Duodenal mucosa (tissue), 2 donors: Measurements from ENCODE around the gene GALNT17.

Source experiments
- H3K27ac ChIP-seq: one replicate; pipeline ENCODE4 v1.7.0; 2013; ENCODE audit warnings: low read depth, low read length
- H3K27me3 ChIP-seq, 2 donors: one replicate each; pipeline ENCODE4 v1.7.0; 2013; ENCODE audit warnings: low read length in 2 of 2, control low read depth in 1 of 2; ENCODE audit not compliant: insufficient read depth in 2 of 2, control insufficient read depth in 1 of 2
- H3K36me3 ChIP-seq, 2 donors: one replicate each; pipeline ENCODE4 v1.7.0; 2013; ENCODE audit warnings: low read length in 2 of 2, control low read depth in 1 of 2; ENCODE audit not compliant: insufficient read depth in 2 of 2, control insufficient read depth in 1 of 2
- H3K4me1 ChIP-seq, 2 donors: one replicate each; pipeline ENCODE4 v1.7.0; 2013; ENCODE audit warnings: low read length in 2 of 2, control low read depth in 1 of 2; ENCODE audit not compliant: insufficient read depth in 2 of 2, control insufficient read depth in 1 of 2
- H3K4me3 ChIP-seq, 2 donors: one replicate each; pipeline ENCODE4 v1.7.0; 2013; ENCODE audit warnings: low read length in 2 of 2, low read depth in 1 of 2
- H3K9ac ChIP-seq, 2 donors: one replicate each; pipeline ENCODE4 v1.7.0; 2013; ENCODE audit warnings: low read length in 2 of 2, low read depth in 1 of 2
- H3K9me3 ChIP-seq, 2 donors: one replicate each; pipeline ENCODE4 v1.7.0; 2013; ENCODE audit warnings: low read length in 2 of 2, control low read depth in 1 of 2; ENCODE audit not compliant: control insufficient read depth in 1 of 2

Gene GALNT17

GRCh38 chr7:71322201-71322600 lies 190.3 kb downstream of the GALNT17 start:
- Histone ChIP-seq H3K9ac (no peak overlapping the region), H3K4me1 (no peaks in the 10 kb centered on the region), H3K9me3 (peaks cover 6 to 24% of the 10 kb centered on the region in 2 donors), H3K36me3 (no peaks in the 10 kb centered on the region), H3K4me3 (no peak overlapping the region), H3K27me3 (no peaks in the 10 kb centered on the region), H3K27ac (no peak overlapping the region)

GRCh38 chr7:71323726-71324125 lies 191.8 kb downstream of the GALNT17 start:
- Histone ChIP-seq H3K9me3 (peaks cover 6 to 24% of the 10 kb centered on the region in 2 donors), H3K27ac (no peak overlapping the region), H3K4me1 (no peaks in the 10 kb centered on the region), H3K36me3 (no peaks in the 10 kb centered on the region), H3K4me3 (no peak overlapping the region), H3K9ac (no peak overlapping the region), H3K27me3 (no peaks in the 10 kb centered on the region)

GRCh38 chr7:71325151-71325550 lies 193.2 kb downstream of the GALNT17 start:
- Histone ChIP-seq H3K27ac (no peak overlapping the region), H3K4me1 (no peaks in the 10 kb centered on the region), H3K27me3 (no peaks in the 10 kb centered on the region), H3K4me3 (no peak overlapping the region), H3K9ac (no peak overlapping the region), H3K9me3 (peaks cover 5 to 14% of the 10 kb centered on the region in 2 donors), H3K36me3 (no peaks in the 10 kb centered on the region)

GRCh38 chr7:71326595-71326994 lies 194.7 kb downstream of the GALNT17 start:
- no peak overlapping the region for H3K27ac ChIP-seq
- no peaks in the 10 kb centered on the region for H3K36me3 ChIP-seq
- H3K27me3 ChIP-seq = no peaks in the 10 kb centered on the region
- H3K4me1 ChIP-seq = no peaks in the 10 kb centered on the region
- no peak overlapping the region for H3K9ac ChIP-seq
- no peak overlapping the region for H3K4me3 ChIP-seq
- peaks cover 2 to 14% of the 10 kb centered on the region in 2 donors for H3K9me3 ChIP-seq

GRCh38 chr7:71327946-71328345 lies 196.0 kb downstream of the GALNT17 start:
- Histone ChIP-seq H3K9ac (no peak overlapping the region), H3K4me1 (no peaks in the 10 kb centered on the region), H3K27me3 (no peaks in the 10 kb centered on the region), H3K4me3 (no peak overlapping the region), H3K9me3 (peaks cover 0 to 14% of the 10 kb centered on the region in 2 donors), H3K27ac (no peak overlapping the region), H3K36me3 (no peaks in the 10 kb centered on the region)

GRCh38 chr7:71329030-71329660 lies 197.2 kb downstream of the GALNT17 start:
- Histone ChIP-seq H3K36me3 (no peaks in the 10 kb centered on the region), H3K27ac (no peak overlapping the region), H3K4me1 (no peaks in the 10 kb centered on the region), H3K4me3 (no peak overlapping the region), H3K9me3 (peaks cover 0 to 3% of the 10 kb centered on the region in 2 donors), H3K9ac (no peak overlapping the region), H3K27me3 (no peaks in the 10 kb centered on the region)

- H3K27me3 ChIP-seq = no peaks in the 10 kb centered on the region
- no peak overlapping the region for H3K4me3 ChIP-seq
- H3K9me3 ChIP-seq = peaks cover 0 to 4% of the 10 kb centered on the region in 2 donors
- no peak overlapping the region for H3K27ac ChIP-seq
- no peaks in the 10 kb centered on the region for H3K36me3 ChIP-seq
- H3K4me1 ChIP-seq = no peaks in the 10 kb centered on the region
- H3K9ac ChIP-seq = no peak overlapping the region
These were observed 200.3 kb downstream of the GALNT17 start for GRCh38 chr7:71332207-71332606.

- no peak overlapping the region for H3K4me3 ChIP-seq
- H3K27me3 ChIP-seq = no peaks in the 10 kb centered on the region
- no peak overlapping the region for H3K9ac ChIP-seq
- no peaks in the 10 kb centered on the region for H3K36me3 ChIP-seq
- no peaks in the 10 kb centered on the region for H3K4me1 ChIP-seq
- peaks cover 0 to 4% of the 10 kb centered on the region in 2 donors for H3K9me3 ChIP-seq
- no peak overlapping the region for H3K27ac ChIP-seq
These were observed 202.6 kb downstream of the GALNT17 start for GRCh38 chr7:71334541-71334940.

GRCh38 chr7:71338866-71339265 lies 206.9 kb downstream of the GALNT17 start:
- no peak overlapping the region for H3K9ac ChIP-seq
- H3K4me3 ChIP-seq = no peak overlapping the region
- no peaks in the 10 kb centered on the region for H3K4me1 ChIP-seq
- no peaks in the 10 kb centered on the region for H3K36me3 ChIP-seq
- no peaks in the 10 kb centered on the region for H3K27me3 ChIP-seq
- H3K9me3 ChIP-seq = peaks cover 1 to 11% of the 10 kb centered on the region in 2 donors
- no peak overlapping the region for H3K27ac ChIP-seq

GRCh38 chr7:71339924-71340323 lies 208.0 kb downstream of the GALNT17 start:
- Histone ChIP-seq H3K27ac (no peak overlapping the region), H3K4me1 (no peaks in the 10 kb centered on the region), H3K36me3 (no peaks in the 10 kb centered on the region), H3K9me3 (peaks cover 5 to 11% of the 10 kb centered on the region in 2 donors), H3K9ac (no peak overlapping the region), H3K4me3 (no peak overlapping the region), H3K27me3 (no peaks in the 10 kb centered on the region)
